H1 (cell line): ENCODE results near the gene GAS2L1. TPM values are rescaled to one million over a fixed set of nuclear protein-coding genes. Genes with fewer than 3 reads are reported as not detected.

Experiments used
- CTCF ChIA-PET: fragments of 300-600 bp; sonication (Branson Sonifier 250); formaldehyde crosslinking; loops from one replicate; lab custom pipeline; 2021; ENCODE audit not compliant: partially characterized antibody; lab: Charles Lee
- POLR2A ChIA-PET: fragments of 300-600 bp; sonication (Branson Sonifier 250); formaldehyde crosslinking; loops from one replicate; lab custom pipeline; 2021; ENCODE audit warnings: inconsistent platforms; ENCODE audit not compliant: partially characterized antibody; lab: Charles Lee
- DNase-seq, 2 experiments: peaks; one replicate each; pipeline versions ENCODE4 v3.0.0 to v3.0.0-alpha.2; 2010 to 2022; ENCODE audit warnings: low spot score in 2 of 2, low read depth in 1 of 2, mixed read lengths in 1 of 2
- FAIRE-seq: peaks from 2 replicates; lab custom pipeline; 2011; peaks lifted over from hg19 to GRCh38; lab: Jason Lieb, UNC
- H2AFZ ChIP-seq: 2 replicates; pipeline ENCODE4 v1.8.1; 2012; ENCODE audit warnings: low read length, inconsistent platforms
- H2AK5ac ChIP-seq: 2 replicates; pipeline ENCODE4 v1.6.1; 2013; ENCODE audit warnings: low read depth, low read length
- H2BK120ac ChIP-seq: replicated peaks from 2 replicates; pipeline ENCODE3; 2013; ENCODE audit warnings: low read depth, low read length, inconsistent platforms
- H2BK12ac ChIP-seq: 2 replicates; pipeline ENCODE4 v1.6.1; 2013; ENCODE audit warnings: low read depth, low read length
- H2BK15ac ChIP-seq: 2 replicates; pipeline ENCODE4 v1.6.1; 2013; ENCODE audit warnings: low read length
- H2BK20ac ChIP-seq: 2 replicates; pipeline ENCODE4 v1.6.1; 2013; ENCODE audit warnings: low read length
- H2BK5ac ChIP-seq: 2 replicates; pipeline ENCODE4 v1.6.1; 2013; ENCODE audit warnings: low read depth, low read length
- H3K14ac ChIP-seq: 2 replicates; pipeline ENCODE4 v1.6.1; 2013; ENCODE audit warnings: inconsistent platforms; ENCODE audit not compliant: insufficient read length
- H3K18ac ChIP-seq: 2 replicates; pipeline ENCODE4 v1.6.1; 2013; ENCODE audit warnings: low read length; ENCODE audit errors: extremely low read depth
- H3K23ac ChIP-seq: 2 replicates; pipeline ENCODE4 v1.6.1; 2013; ENCODE audit warnings: inconsistent platforms; ENCODE audit not compliant: insufficient read length
- H3K23me2 ChIP-seq: 2 replicates; pipeline ENCODE4 v1.6.1; 2013; ENCODE audit warnings: low read depth, low read length
- H3K27ac ChIP-seq: 2 replicates; pipeline ENCODE4 v1.6.1; 2011; ENCODE audit warnings: low read depth, low read length, inconsistent platforms
- H3K27me3 ChIP-seq, 4 experiments: replicated peaks in 1 of 4; 1 replicate in 1 of 4; 2 replicates in 3 of 4; pipeline versions ENCODE4 v1.6.1 to v1.8.1; 2011 to 2013; ENCODE audit warnings: low read length in 3 of 4, mild to moderate bottlenecking in 3 of 4, inconsistent platforms in 2 of 4, mixed read lengths in 2 of 4, moderate library complexity in 1 of 4; ENCODE audit not compliant: control insufficient read depth in 3 of 4, insufficient read depth in 3 of 4; ENCODE audit errors: extremely low read depth in 1 of 4
- H3K36me3 ChIP-seq, 4 experiments: 2 replicates each; pipeline versions ENCODE4 v1.6.1 to v1.8.1; 2011 to 2013; ENCODE audit warnings: mild to moderate bottlenecking in 4 of 4, low read length in 3 of 4, moderate library complexity in 2 of 4, control low read depth in 1 of 4, inconsistent platforms in 1 of 4; ENCODE audit not compliant: insufficient read depth in 4 of 4, control insufficient read depth in 2 of 4
- H3K4ac ChIP-seq: replicated peaks from 2 replicates; pipeline ENCODE3; 2013; ENCODE audit warnings: low read length, low read depth, mixed read lengths, inconsistent platforms; ENCODE audit not compliant: insufficient read length
- H3K4me1 ChIP-seq, 4 experiments: replicated peaks in 1 of 4; 1 replicate in 1 of 4; 2 replicates in 3 of 4; pipeline versions ENCODE4 v1.6.1 to v1.8.1; 2011 to 2013; ENCODE audit warnings: low read length in 3 of 4, inconsistent platforms in 2 of 4, mixed read lengths in 1 of 4; ENCODE audit not compliant: insufficient read depth in 4 of 4, control insufficient read depth in 3 of 4
- H3K4me2 ChIP-seq, 2 experiments: 2 replicates each; pipeline versions ENCODE4 v1.6.1 to v1.8.1; 2011 to 2013; ENCODE audit warnings: low read depth in 2 of 2, low read length in 2 of 2, control low read depth in 1 of 2, inconsistent platforms in 1 of 2, mild to moderate bottlenecking in 1 of 2; ENCODE audit not compliant: insufficient read depth in 1 of 2
- H3K4me3 ChIP-seq, 4 experiments: fragments of 200-600, 300-600 bp in 1 of 4; sonication (generic), shearing (Covaris generic), sonication (Bioruptor Twin) in 1 of 4; 2 replicates each; pipeline versions ENCODE4 v1.5.1 to v1.8.1; 2011 to 2016; ENCODE audit warnings: low read length in 4 of 4, low read depth in 3 of 4, control low read depth in 2 of 4, inconsistent platforms in 2 of 4, mild to moderate bottlenecking in 2 of 4, mixed read lengths in 1 of 4, moderate library complexity in 1 of 4; ENCODE audit not compliant: insufficient read depth in 2 of 4; ENCODE audit errors: extremely low read depth in 1 of 4
- H3K56ac ChIP-seq: replicated peaks from 2 replicates; pipeline ENCODE3; 2013; ENCODE audit warnings: low read depth, mild to moderate bottlenecking, mixed read lengths, low read length, inconsistent platforms; ENCODE audit not compliant: insufficient read length
- H3K79me1 ChIP-seq: 2 replicates; pipeline ENCODE4 v1.6.1; 2013; ENCODE audit warnings: low read depth, low read length, control low read depth
- H3K79me2 ChIP-seq, 2 experiments: 2 replicates each; pipeline versions ENCODE4 v1.6.1 to v1.8.1; 2012 to 2013; ENCODE audit warnings: low read length in 2 of 2, mild to moderate bottlenecking in 2 of 2, inconsistent platforms in 1 of 2; ENCODE audit not compliant: insufficient read depth in 2 of 2, control insufficient read depth in 1 of 2
- H3K9ac ChIP-seq, 4 experiments: replicated peaks in 1 of 4; 1 replicate in 1 of 4; 2 replicates in 3 of 4; pipeline versions ENCODE4 v1.6.1 to v1.8.1; 2011 to 2013; ENCODE audit warnings: low read depth in 3 of 4, low read length in 3 of 4, control low read depth in 2 of 4, mild to moderate bottlenecking in 2 of 4, moderate library complexity in 2 of 4, inconsistent platforms in 1 of 4; ENCODE audit errors: extremely low read depth in 1 of 4
- H3K9me3 ChIP-seq, 2 experiments: 2 replicates each; pipeline versions ENCODE4 v1.6.1 to v1.8.1; 2012 to 2013; ENCODE audit warnings: mild to moderate bottlenecking in 2 of 2, moderate library complexity in 2 of 2, control low read depth in 1 of 2, inconsistent platforms in 1 of 2, low read depth in 1 of 2, low read length in 1 of 2, mixed read lengths in 1 of 2; ENCODE audit not compliant: insufficient read depth in 2 of 2
- H4K20me1 ChIP-seq, 2 experiments: replicated peaks in 1 of 2; 2 replicates each; pipeline versions ENCODE3 to v1.8.1; 2011 to 2013; ENCODE audit warnings: inconsistent platforms in 2 of 2, low read length in 2 of 2, mild to moderate bottlenecking in 1 of 2; ENCODE audit not compliant: insufficient read depth in 2 of 2, control insufficient read depth in 1 of 2
- H4K5ac ChIP-seq: 2 replicates; pipeline ENCODE4 v1.6.1; 2013; ENCODE audit warnings: low read length, low read depth, mixed read lengths, inconsistent platforms; ENCODE audit not compliant: insufficient read length
- H4K8ac ChIP-seq: 2 replicates; pipeline ENCODE4 v1.8.0; 2013; ENCODE audit warnings: mild to moderate bottlenecking, moderate library complexity, low read length, inconsistent platforms; ENCODE audit not compliant: insufficient read depth; ENCODE audit errors: extremely low read depth
- H4K91ac ChIP-seq: replicated peaks from 2 replicates; pipeline ENCODE3; 2013; ENCODE audit warnings: low read length, mixed read lengths, inconsistent platforms; ENCODE audit not compliant: insufficient read length
- BACH1 ChIP-seq: IDR thresholded peaks from 2 replicates; pipeline ENCODE4 v1.6.1; 2012; ENCODE audit warnings: low read length, improper control_type of control experiment
- EGR1 ChIP-seq: IDR thresholded peaks from 2 replicates; pipeline ENCODE4 v1.6.1; 2011; ENCODE audit warnings: low read depth, low read length, borderline replicate concordance
- GABPA ChIP-seq: IDR thresholded peaks from 2 replicates; pipeline ENCODE4 v1.6.1; 2011; ENCODE audit warnings: mild to moderate bottlenecking, low read length, moderate library complexity, borderline replicate concordance; ENCODE audit not compliant: insufficient read depth
- HDAC2 ChIP-seq, 2 experiments: fragments of 300-600 bp in 1 of 2; sonication (generic) in 1 of 2; IDR thresholded peaks; 2 replicates each; pipeline ENCODE4 v1.6.1; 2011 to 2012; ENCODE audit warnings: low read depth in 2 of 2, low read length in 2 of 2, mild to moderate bottlenecking in 2 of 2, moderate library complexity in 2 of 2, borderline replicate concordance in 1 of 2, inconsistent platforms in 1 of 2
- JUN ChIP-seq: IDR thresholded peaks from 2 replicates; pipeline ENCODE4 v1.6.1; 2011; ENCODE audit warnings: low read depth, mild to moderate bottlenecking, improper control_type of control experiment, low read length
- POLR2A ChIP-seq, 2 experiments: IDR thresholded peaks; 1 replicate in 1 of 2; 2 replicates in 1 of 2; pipeline ENCODE4 v1.6.1; 2011; ENCODE audit warnings: low read depth in 2 of 2, low read length in 2 of 2, mild to moderate bottlenecking in 2 of 2; ENCODE audit errors: control extremely low read depth in 1 of 2
- RBBP5 ChIP-seq: IDR thresholded peaks from 2 replicates; pipeline ENCODE4 v1.7.1; 2012; ENCODE audit warnings: low read depth, mild to moderate bottlenecking, inconsistent platforms, low read length, moderate library complexity, borderline replicate concordance
- SAP30 ChIP-seq: fragments of 300-600 bp; sonication (generic); IDR thresholded peaks from 2 replicates; pipeline ENCODE4 v1.7.1; 2012; ENCODE audit warnings: low read length, moderate library complexity, mild to moderate bottlenecking, inconsistent platforms; ENCODE audit not compliant: insufficient read depth, insufficient replicate concordance
- SIRT6 ChIP-seq: IDR thresholded peaks from one replicate; pipeline ENCODE4 v1.7.1; 2012; ENCODE audit warnings: low read length, inconsistent platforms
- WGBS, 2 experiments: shearing (Covaris generic) in 1 of 2; methylation state at CpG; one replicate each; pipeline versions ENCODE4 v1.1.6 to v1.1.7; 2013 to 2015; ENCODE audit warnings: low lambda C conversion rate in 2 of 2, mixed read lengths in 2 of 2, inconsistent platforms in 1 of 2, low coverage in 1 of 2, missing lambda C conversion rate in 1 of 2; ENCODE audit not compliant: insufficient replicate concordance in 2 of 2, insufficient coverage in 1 of 2, insufficient read length in 1 of 2; ENCODE audit errors: extremely low coverage in 1 of 2, missing lambda C conversion rate in 1 of 2; 5-methylcytosine and 5-hydroxymethylcytosine counted together
- polyA plus RNA-seq, 7 experiments: library from polyadenylated mRNA; depleted of rRNA in 3 of 7; stranded (reverse) in 5 of 7; unstranded in 2 of 7; fragments of >200 nt in 5 of 7; fragments of 200-250 nt in 2 of 7; gene quantifications; 1 replicate in 5 of 7; 2 replicates in 1 of 7; 4 replicates in 1 of 7; pipeline versions ENCODE4 v1.2.1 to v1.2.3, GENCODE V29; 2011 to 2013; ENCODE audit warnings: missing spikeins in 2 of 7, mixed read lengths in 2 of 7
- total RNA-seq: library from RNA; stranded (reverse); fragmentation: NEBNext Ultra II Directional; extraction: Animal tissue kit (Norgen Biotek cat#: 25700); gene quantifications from 2 replicates; pipeline ENCODE4 v1.2.1, GENCODE V29; 2021
- TF ChIP-seq, protein P1 (sequence below): IDR thresholded peaks from 2 replicates; pipeline ENCODE4 v1.6.1; 2012; ENCODE audit warnings: inconsistent platforms

The GAS2L1 gene
- total and polyA plus RNA-seq, 2 of the 8 experiments (the other 6 are each of a cell fraction or from before 2014, with no cell fraction given), result 3.6 to 10.1 TPM

DNA sequence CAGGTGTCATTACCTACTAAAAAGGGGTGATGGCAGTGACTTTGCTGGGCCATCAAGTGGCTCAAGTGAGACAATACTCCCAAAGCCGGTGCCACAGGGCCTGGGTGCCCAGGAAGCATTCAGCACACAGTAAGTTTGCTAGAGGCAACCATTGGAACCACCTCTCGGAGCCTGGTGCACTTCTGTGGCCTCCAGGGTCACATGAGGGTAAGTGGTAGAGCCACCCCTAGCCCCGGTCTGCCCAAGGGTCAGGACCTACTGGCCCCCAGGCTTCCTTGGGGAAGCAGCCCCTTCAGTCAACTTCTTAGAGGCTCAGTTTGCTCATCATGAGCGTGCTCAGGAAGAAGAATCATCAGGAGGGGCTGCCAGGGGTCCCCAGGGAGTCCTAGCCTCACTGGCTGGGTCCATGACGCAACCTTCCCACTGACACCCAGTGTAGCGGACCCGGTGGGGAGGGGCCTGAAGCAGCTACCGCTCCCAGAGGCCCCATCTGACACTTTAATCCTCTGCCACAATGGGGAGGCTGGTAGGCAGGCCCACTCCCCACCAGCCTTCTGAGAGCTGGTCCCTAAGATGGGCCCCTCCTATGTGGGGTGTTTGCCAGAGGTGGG, 26.5 kb downstream of the GAS2L1 start:
- Histone ChIP-seq H3K4me1 (no peaks in the 10 kb centered on the region; a peak in 1 of 7 replicates), H2BK12ac (no peak overlapping the region), H2AK5ac (no peak overlapping the region), H3K23me2 (no peaks in the 10 kb centered on the region), H4K8ac (no peak overlapping the region), H2BK15ac (no peak overlapping the region), H4K5ac (no peak overlapping the region), H3K9me3 (no peaks in the 10 kb centered on the region), H3K36me3 (peaks cover 4 to 22% (median 16%) of the 10 kb centered on the region in 4 experiments; a peak in 7 of 8 replicates), H3K14ac (no peak overlapping the region), H3K27ac (no peak overlapping the region), H3K79me2 (no peaks in the 10 kb centered on the region), H2BK5ac (no peak overlapping the region), H3K79me1 (no peaks in the 10 kb centered on the region), H4K20me1 (peaks cover 3 to 13% of the 10 kb centered on the region in 2 experiments), H4K91ac (no peak overlapping the region), H2BK20ac (no peak overlapping the region), H3K9ac (no peak overlapping the region), H3K4me3 (no peak overlapping the region), H3K23ac (no peak overlapping the region), H3K56ac (no peak overlapping the region)
- FAIRE-seq (no peak), DNase-seq (no peak)
- TF ChIP-seq SAP30 (no peak), JUN (no peak), RBBP5 (no peak), HDAC2 (IDR thresholded peaks at IDR 0.05; ENCODE audit: borderline replicate concordance in 1 of 2, low read depth in 2 of 2, low read length in 2 of 2) (no peak), SIRT6 (no peak), BACH1 (no peak), GABPA (no peak), EGR1 (no peak), POLR2A (IDR thresholded peaks at IDR 0.05; ENCODE audit: control extremely low read depth in 1 of 2, low read depth in 2 of 2, low read length in 2 of 2) (no peak)
- TF ChIP-seq, protein P1, sequence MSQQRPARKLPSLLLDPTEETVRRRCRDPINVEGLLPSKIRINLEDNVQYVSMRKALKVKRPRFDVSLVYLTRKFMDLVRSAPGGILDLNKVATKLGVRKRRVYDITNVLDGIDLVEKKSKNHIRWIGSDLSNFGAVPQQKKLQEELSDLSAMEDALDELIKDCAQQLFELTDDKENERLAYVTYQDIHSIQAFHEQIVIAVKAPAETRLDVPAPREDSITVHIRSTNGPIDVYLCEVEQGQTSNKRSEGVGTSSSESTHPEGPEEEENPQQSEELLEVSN, result no peak
- TF ChIP-seq, all 59 proteins: peak for 0
- H2BK120ac ChIP-seq, result no peak overlapping the region
- no peak overlapping the region for H2AFZ ChIP-seq
- CTCF ChIA-PET, result interaction anchor here (1.1 kb wide), 1 partner anchor 35 kb away, joined by 3 read pairs; no protein-coding TSS in a partner anchor
- POLR2A ChIA-PET, result interaction anchor here (0.8 to 1.2 kb wide), 2 partner anchors 8 to 10 kb away, joined by 3 read pairs; no protein-coding TSS in a partner anchor
- no peaks in the 10 kb centered on the region for H3K27me3 ChIP-seq
- H3K4ac ChIP-seq, result no peak overlapping the region
- H3K18ac ChIP-seq, result no peak overlapping the region
- no peak overlapping the region for H3K4me2 ChIP-seq
- 85% methylated on average over 8 of the region's 8 CpGs; no CpG with 5 or more reads in 1 of the 2 experiments for WGBS, 2 experiments
